Hematopoietic multipotent progenitor cell treated with erythropoietin and hydrocortisone succinate and interleukin-3 and kit ligand, for 4 days (in vitro differentiated cells): ENCODE data around the gene COX15.
A peak's percentile ranks its signal among the peaks of the same experiment; 100 is the strongest.
"Not testable (repeated sequence)": the region's sequence is repeated elsewhere in the genome, so short reads cannot be mapped to it uniquely, and the experiment has no call there.

ENCODE experiments used
- DNase-seq: peaks from one replicate; pipeline ENCODE4 v3.0.0-alpha.2; 2015

Gene COX15

DNA sequence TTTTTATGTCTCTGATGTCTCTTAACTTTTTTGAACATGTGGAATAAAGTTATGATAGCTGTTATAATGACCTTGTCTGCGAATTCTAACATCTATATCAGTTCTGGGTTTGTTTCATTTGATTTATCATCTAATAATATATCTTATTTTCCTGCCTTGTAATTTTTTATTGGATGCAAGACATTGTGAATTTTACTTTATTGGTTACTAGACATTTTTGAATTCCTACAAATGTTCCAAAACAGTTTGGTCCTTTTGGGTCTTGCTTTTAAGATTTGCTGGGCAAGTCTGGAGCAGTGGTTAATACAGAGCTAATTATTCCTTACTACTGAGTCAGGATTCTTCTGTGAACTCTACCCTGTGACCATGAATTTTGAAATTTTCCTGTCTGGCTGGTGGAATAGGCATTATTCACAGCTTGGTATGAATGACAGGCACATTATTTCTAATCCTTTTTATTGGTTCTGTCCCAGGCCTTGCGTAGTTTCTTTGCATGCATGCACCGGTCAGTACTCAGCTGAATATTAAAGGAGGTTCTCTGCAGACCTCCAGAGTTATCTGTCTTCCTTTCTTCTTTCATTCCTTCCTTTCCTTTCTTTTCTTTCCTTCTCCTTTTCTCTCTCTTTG lies 9.1 kb upstream of the COX15 start:
- DNase-seq = no peak

DNA sequence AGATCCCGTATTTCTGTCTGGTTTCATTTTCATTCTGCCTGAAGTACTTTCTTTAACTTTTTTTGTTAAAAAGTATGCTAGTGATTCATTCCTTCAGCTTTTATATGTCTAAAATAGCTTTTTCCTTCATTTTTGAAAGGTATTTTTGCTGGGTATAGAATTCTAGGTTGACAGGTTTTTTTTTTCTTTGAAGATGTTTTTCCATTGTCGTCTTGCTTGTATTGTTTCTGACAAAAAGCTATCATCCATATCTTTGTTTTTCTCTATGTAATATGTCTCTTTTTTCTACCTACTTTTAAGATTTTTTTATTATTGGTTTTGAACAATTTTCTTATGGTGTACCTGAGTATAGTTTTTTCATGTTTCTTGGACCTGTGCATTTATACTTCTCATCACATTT lies 8.3 kb upstream of the COX15 start:
- no peak for DNase-seq

DNA sequence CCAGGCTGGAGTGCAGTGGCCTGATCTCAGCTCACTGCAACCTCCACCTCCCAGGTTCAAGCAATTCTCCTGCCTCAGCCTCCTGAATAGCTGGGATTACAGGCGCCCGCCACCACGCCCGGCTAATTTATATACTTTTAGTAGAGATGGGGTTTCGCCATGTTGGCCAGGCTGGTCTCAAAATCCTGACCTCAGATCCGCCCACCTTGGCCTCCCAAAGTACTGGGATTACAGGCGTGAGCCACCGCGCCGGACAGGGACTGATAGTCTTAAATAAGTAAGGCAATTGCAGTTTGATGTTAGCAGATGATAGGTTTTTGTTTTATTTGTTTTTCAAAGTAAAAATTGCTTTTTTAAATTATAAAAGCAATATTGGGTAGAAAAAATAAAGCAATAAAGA lies 2.2 kb upstream of the COX15 start:
- DNase-seq = not testable (repeated sequence)

DNA sequence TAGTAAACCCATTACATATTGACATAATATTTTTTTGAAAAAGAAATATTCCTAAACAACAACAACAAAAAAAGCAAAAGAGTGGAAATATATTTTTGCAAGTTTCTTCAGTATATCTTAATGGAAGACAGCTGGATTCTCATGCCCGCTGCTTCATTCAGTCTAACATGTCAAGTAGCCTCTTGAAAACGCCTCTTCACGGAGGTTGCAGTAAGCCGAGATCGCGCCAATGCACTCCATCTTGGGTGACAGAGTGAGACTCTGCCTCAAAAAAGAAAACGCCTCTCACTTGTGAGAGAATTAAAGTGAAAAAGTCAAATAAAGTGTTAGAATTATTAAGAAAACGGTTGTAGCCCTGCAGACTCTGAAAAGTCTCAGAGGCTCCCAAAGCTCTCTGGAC lies 1.4 kb upstream of the COX15 start:
- DNase-seq = peak; percentile 27

DNA sequence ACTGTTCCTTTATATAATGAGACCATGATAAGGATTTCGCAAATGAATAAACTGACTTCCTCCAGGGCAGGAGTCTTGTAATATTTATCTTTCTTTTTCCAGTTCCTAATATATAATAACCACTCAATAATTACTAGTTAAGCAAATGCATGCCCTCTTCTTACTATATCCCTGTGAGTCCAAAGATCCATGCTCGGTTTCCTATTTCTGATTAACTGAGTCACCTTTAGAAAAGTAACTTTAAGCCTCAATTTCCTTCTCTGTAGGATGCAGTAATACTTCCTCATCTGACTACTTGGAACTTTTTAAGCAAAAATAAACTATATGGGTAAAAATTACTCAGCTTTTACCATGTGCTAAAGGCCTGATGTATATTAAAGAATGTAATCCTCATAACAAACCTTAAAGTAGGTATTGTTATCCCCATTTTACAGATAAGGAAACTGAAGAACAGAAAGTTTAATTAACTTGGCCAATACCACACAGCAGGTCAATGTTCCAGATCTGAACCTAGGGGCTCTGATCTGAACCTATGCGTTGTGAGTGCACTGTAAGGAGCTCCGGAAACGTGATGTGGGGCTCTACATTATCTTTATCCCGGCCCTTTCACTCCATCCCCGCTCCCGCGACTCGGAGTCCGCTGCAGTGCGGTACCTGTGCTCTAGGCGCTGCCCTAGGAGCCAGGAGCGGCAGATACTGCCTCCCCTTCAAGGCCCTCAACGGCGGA lies 458 bp downstream of the COX15 start:
- DNase-seq = peak; percentile 45

DNA sequence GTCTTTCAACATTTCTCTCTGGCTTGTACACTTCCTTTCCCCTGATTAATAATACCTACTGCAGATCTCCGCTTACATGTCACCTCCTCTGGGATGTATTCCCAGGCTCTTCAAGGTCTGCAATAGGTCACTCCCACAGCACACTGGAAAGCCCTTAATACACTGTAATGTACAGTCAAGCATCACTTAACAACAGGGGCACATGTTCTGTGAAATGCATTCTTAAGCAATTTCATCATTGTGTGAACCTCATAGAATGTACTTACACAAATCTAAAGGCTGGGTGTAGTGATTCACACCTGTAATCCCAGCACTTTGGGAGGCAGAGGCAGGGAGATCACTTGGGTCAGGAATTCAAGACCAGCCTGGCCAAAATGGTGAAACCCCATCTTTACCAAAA lies 1.9 kb downstream of the COX15 start:
- no peak for DNase-seq

DNA sequence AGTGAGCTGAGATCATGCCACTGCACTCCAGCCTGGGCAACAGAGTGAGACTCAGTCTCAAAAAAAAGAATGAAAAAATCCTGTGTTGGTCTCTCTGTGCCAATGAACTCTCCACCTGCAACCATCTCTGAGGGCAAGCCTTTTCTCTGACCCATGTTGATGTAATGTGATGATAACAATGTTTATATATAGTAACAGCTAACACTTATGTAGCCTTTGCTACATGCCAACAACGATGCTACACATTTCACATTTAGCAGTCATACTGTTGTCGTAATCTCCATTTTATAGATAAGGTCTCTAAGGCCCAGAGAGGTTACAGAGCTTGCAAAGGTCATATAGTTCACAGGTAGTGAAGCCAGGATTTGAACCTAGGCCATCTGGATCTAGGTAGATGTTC lies 11.5 kb downstream of the COX15 start:
- DNase-seq = no peak

DNA sequence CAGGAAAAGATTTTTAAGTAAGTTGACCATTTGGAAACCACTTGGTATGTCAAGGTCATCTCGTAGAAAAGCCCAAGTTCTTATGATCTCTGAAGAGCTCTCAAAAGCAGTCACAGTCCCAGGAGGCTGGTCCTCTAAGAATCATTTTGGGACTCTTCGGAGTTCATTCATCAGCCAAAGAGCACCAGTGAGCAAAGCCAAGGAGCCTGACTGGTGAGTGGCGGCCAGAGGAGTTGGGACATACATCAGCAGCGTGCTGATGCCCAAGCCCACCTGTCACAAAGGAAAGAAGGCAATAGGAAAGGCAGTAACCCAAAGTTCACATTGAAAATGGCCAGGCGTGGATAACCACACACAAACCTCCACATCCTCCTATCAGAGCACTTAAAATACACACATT lies 17.5 kb downstream of the COX15 start:
- no peak for DNase-seq

DNA sequence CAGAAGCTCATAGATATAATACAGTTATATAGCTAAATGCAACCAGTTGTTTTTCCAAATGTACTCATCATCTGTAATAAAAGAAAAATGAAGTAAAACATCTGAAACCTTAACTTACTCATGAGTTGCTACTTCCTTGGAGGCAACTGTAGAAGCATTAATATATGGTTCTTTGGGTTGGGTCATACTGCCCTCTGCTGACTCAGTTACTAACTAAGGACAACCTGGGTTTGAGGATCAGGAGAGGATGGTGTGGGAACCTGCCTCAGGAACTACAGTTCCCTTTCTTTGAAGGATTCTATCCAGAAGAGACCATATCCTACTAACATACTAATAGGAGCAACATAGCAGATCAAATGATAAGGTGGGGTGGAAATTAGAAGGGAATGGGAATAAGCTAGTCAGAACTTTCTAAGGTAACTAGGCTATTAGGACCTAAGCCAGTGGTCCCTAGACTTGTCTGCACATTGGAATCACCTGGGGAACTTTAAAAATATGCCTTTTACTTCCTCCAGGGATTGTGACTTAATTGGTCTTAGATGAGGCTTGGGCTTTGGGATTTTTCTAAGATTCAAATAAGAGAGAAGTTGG lies 20.7 kb downstream of the COX15 start:
- DNase-seq = peak; percentile 91

DNA sequence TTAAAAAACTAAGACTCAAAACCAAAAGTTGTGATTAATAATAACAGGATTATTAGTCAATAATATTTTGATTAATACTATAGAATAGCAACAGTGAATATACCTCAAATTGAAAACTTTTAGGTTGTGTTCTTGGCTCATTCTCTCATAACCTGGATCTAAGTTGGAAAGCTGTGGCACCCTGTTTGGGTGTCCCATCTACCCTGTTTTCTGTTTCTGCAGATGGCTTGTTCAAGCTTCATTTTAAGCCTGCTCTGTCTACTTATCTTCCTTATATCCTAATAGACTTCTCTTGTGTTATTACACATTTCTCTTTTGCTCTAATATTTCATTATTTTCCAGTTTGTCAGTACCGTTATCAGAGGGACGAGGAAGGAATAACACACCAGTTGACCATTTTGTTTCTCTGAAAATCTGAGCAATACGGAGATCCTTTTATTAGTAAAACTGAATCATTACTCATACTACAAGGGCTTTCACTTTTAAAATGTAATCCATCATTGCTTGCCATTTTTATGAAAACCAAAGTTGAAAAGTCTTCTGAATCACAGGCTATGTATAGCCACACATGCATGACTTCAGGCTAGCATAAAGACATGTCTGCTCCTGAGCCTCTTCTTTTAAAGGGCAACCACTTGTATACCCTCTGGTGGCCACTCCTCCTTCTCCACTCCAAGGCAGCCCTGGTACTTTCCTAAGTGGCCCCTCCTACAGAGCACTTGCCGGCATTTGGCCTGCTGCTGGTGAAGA lies 22.3 kb downstream of the COX15 start:
- peak; percentile 76 for DNase-seq

DNA sequence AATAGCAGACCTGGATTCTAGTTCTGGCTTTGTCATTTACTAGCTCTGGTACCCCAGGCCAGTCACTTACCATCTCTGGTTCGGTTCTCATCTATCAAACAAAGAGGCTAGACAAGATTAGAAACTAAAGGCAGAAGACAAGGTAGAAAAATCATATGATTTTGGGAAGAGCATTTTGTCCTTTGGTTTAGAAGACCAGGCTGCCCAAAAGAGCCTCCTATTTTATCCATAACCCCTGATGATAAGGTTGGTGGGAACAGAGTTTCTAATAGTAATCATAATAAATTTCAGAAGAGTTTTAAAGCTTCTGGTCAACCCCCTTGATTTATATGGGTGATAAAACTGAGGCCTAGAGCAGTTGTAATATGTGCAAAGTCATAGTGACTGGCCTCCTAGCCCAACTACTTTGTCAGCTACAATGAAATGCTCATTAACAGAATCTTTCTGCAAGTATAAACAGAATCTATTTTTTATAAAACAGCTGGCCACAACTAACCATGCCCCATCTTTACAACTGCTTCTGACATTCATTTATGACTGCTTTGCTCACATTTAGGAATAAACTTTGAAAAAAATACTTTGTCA lies 23.4 kb downstream of the COX15 start:
- DNase-seq = peak; percentile 87

DNA sequence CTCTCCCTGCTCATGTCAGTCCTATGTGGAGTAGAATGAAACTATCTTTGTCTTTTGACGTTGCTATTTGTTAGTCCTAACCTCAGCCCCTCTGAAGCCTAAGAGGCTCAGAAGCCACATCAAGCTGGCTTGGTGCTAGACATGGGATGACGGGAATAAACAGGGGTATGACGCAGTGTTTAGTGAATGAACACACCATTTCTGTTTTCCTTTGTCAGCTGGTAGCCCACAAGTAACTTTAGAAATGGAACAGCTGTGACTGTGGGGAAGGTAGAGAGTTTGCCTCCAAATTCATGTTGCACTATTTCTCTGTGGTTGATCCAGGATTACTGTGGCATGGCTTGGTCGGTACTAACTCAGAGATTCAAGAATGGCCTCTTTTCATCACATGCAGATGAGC lies 31.3 kb downstream of the COX15 start:
- no peak for DNase-seq

DNA sequence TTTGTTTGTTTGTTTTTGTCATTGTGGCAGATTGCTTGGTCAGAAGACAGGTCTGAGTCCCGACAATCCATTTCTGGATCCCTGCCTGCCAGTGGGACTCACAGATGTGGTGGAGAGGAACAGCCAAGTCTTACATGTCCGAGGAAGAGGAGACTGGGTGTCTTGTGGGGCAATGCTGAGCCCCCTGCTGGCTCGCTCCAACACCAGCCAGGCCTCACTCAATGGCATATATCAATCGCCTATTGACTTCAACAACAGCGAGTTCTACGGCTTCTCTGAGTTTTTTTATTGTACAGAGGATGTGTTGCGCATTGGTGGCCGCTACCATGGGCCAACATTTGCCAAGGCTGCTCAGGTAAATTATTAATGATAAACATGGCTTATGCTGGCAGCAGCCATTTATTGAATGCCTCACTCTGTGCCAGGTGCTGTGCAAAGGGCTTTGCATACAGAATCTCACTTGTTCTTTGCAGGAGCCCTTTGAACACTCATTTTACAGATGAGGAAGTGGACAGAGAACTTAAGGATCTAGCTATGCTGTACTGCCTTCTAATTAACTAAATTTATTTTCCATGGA lies 33.3 kb downstream of the COX15 start:
- DNase-seq = peak; percentile 41

DNA sequence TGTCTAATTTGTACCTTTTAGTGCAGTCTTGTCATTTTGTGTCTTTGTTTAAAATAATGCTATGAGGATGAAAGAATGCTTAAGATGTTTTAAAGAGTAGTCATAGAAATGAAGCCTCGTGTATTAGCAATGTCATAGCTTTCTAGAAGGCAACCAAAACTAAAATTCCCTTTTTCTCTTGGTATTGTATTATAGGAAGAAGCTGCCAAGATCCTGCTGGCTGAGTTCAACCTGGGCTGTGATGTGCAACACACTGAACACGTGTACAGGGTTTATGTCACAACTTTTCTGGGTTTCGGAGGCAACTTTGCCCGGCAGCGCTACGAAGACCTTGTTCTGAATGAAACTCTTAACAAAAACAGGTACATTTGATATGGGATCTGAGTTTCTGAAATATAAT lies 36.2 kb downstream of the COX15 start:
- DNase-seq = no peak

DNA sequence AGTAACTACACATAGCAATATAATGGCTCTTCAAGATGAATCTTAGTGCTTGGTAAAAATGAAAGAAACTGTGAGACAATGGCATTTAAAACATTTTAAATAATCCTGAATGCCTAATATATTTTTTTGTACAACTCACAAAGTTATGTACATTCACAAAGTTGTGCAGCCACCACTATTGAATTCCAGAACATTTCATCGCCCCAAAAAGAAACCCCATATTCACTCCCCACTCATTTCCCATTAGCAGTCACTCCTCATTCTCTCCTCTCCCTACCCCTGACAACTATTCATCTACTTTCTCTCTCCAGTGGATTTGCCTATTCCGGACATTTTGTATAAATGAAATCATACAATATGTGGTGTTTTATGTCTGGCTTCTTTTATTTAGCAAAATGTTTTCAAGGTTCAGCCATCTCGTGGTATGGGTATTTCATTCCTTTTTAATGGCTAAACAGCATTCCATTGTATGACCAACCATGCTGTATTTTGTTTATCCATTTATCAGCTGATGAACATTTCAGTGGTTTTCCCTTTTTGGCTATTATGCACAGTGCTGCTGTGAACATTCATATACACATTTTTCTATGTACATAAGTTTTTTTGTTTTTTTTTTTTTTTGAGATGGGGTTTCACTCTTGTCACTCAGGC lies 37.9 kb downstream of the COX15 start:
- no peak for DNase-seq

DNA sequence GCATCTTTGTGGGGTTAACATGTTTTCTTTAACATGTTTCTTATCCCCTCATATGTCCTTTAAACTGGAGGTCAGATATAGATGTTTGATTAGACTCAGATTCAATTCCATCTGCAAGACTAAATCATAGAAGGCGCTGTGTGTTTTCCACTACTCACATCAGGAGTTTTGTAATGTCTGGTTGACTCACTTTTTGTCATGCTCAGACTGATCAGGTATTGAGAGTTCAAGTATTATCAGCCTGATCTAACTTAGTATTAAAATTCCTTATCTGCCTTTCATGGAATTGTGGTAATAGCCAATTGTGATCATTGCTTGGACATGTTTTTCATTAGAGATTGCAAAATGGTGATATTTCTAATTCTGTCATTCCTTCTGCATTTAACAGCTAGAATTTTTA lies 42.5 kb downstream of the COX15 start:
- no peak for DNase-seq

DNA sequence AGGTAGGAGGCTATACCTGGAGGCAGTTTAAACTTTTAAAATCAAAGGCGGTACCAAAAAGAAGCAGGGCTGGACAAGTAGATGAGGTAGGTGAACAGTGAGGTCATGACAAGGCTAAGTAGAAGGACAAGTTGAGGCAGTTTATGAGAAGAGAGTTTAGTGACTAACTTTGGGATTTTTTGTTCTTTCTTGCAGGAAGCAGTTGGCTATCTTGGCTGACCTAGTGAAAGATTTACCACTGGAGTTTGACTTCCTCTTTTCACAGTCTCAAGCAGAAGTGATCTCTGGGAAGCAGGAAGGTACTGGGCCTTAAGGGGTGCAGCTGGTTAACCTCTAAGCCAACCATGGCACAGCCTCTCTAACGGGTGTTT lies 46.3 kb downstream of the COX15 start:
- peak; percentile 92 for DNase-seq

DNA sequence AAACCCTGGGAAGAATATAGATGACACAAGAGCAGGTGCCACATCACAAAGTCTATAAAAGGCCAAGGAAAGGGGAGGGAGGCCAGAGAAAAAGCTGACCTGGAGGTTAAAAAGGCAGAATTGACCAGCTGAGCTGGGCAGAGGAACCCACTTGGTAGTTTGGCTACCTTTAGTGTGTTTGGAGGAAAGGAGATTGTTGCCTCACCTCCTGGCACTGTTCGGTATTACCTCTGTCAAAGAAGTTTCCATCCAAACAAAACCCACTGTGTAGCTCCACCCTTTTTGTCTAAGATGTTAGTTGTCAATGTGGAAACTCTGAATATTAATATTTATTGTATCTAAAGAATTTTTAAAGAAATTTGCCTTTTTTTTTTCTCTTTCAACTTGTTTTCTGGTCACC lies 49.2 kb downstream of the COX15 start:
- DNase-seq = peak; percentile 54
